ENCODE measurements around the gene SLC39A11.
"Not testable (repeated sequence)": the region's sequence is repeated elsewhere in the genome, so short reads cannot be mapped to it uniquely, and the experiment has no call there.

SLC39A11 gene

DNA sequence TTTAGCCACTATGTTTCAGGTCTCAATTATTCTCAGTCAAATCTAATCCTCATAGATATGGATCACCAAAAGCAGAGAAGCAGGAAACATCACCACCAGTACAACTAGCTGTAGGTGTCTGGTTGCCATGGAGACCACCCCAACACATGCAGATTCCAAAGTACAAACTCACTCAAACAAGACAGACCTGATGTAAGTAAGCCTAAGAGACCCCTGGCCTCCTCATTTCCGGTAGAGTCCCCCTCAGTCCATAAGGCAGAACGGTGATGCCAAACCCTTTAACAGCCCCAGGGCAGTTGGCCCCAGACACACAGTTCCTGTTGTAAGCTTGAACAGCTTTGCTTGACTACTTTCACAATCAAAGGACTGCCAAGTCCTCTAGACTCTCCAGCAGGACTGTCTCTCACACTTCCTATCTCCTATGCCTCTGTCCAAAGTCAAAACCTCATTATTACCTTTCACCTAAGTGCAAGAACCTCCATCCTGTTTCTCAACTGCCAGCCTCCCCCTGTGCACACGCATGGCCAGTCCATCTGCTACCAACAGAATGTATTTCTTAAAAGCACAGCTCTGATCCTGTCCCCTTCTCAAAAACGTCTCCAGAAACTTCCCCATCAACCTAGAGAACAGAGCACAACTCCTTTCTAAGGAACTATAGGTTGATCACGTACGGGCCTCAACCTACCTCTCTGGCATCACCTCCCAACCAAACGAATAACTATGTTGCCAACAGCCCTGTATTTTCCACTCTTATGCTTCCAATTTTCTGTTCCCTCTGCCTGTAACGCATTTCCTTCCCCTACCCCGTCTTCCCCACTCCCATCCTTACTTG lies 23.9 kb downstream of the SLC39A11 start:
- Histone ChIP-seq H3K79me1 (replicated peaks; ENCODE audit: low read length, poor library complexity, severe bottlenecking) (peaks cover 6% of the 10 kb centered on the region), H3K4ac (ENCODE audit: low read depth in 1 of 2, low read length in 2 of 2) (no peak overlapping the region), H2BK120ac (ENCODE audit: low read depth, low read length) (no peak overlapping the region), H3K18ac (ENCODE audit: low read depth in 1 of 2, low read length in 2 of 2) (peak overlapping the region in 1 of 2 experiments; percentile 63), H3K14ac (ENCODE audit: low read length in 2 of 2) (no peak overlapping the region), H2AFZ (ENCODE audit: low read depth, low read length) (no peak overlapping the region), H4K8ac (ENCODE audit: low read length) (no peak overlapping the region), H3K9me3 (ENCODE audit: control insufficient read depth, low read length) (no peaks in the 10 kb centered on the region), H3K4me1 (ENCODE audit: control insufficient read depth, insufficient read depth, low read depth, low read length) (peaks cover 8% of the 10 kb centered on the region), H2BK5ac (ENCODE audit: low read depth, low read length, poor library complexity, severe bottlenecking) (no peak overlapping the region), H2AK5ac (ENCODE audit: low read length, severe bottlenecking) (no peak overlapping the region), H3K9ac (ENCODE audit: low read length) (peak overlapping the region; percentile 45), H2BK12ac (ENCODE audit: low read length in 2 of 2) (no peak overlapping the region), H4K91ac (ENCODE audit: low read length) (no peak overlapping the region), H3K36me3 (ENCODE audit: control insufficient read depth in 1 of 2, insufficient read depth in 2 of 2, low read depth in 1 of 2, low read length in 2 of 2) (peaks cover 0 to 3% of the 10 kb centered on the region in 2 experiments), H3K27me3 (ENCODE audit: control insufficient read depth in 1 of 2, insufficient read depth in 1 of 2, low read length in 2 of 2) (no peaks in the 10 kb centered on the region), H3K4me2 (ENCODE audit: low read length, poor library complexity, severe bottlenecking) (no peak overlapping the region), H3K23ac (ENCODE audit: low read length in 2 of 2) (no peak overlapping the region), H3K4me3 (ENCODE audit: insufficient read depth in 1 of 2, low read depth in 1 of 2, low read length in 2 of 2) (no peak overlapping the region), H3K27ac (ENCODE audit: low read length, poor library complexity, severe bottlenecking) (no peak overlapping the region), H2BK15ac (ENCODE audit: low read depth, poor library complexity, severe bottlenecking) (no peak overlapping the region)
- WGBS, result 81% methylated on average over 9 of the region's 9 CpGs
- peak; percentile 92 for DNase-seq

- H2BK15ac ChIP-seq (ENCODE audit: low read depth, poor library complexity, severe bottlenecking); H3K14ac ChIP-seq (ENCODE audit: low read length in 2 of 2); H3K4me1 ChIP-seq (ENCODE audit: control insufficient read depth, insufficient read depth, low read depth, low read length); H3K4ac ChIP-seq (ENCODE audit: low read depth in 1 of 2, low read length in 2 of 2); H3K18ac ChIP-seq (ENCODE audit: low read depth in 1 of 2, low read length in 2 of 2); H2BK5ac ChIP-seq (ENCODE audit: low read depth, low read length, poor library complexity, severe bottlenecking); H4K8ac ChIP-seq (ENCODE audit: low read length); H4K91ac ChIP-seq (ENCODE audit: low read length); H3K9me3 ChIP-seq (ENCODE audit: control insufficient read depth, low read length); H3K9ac ChIP-seq (ENCODE audit: low read length); H3K36me3 ChIP-seq (ENCODE audit: control insufficient read depth in 1 of 2, insufficient read depth in 2 of 2, low read depth in 1 of 2, low read length in 2 of 2); H2BK120ac ChIP-seq (ENCODE audit: low read depth, low read length); H3K27ac ChIP-seq (ENCODE audit: low read length, poor library complexity, severe bottlenecking); H3K4me3 ChIP-seq (ENCODE audit: insufficient read depth in 1 of 2, low read depth in 1 of 2, low read length in 2 of 2); H3K27me3 ChIP-seq (ENCODE audit: control insufficient read depth in 1 of 2, insufficient read depth in 1 of 2, low read length in 2 of 2); H3K79me1 ChIP-seq (replicated peaks; ENCODE audit: low read length, poor library complexity, severe bottlenecking); H2BK12ac ChIP-seq (ENCODE audit: low read length in 2 of 2); H3K23ac ChIP-seq (ENCODE audit: low read length in 2 of 2); H3K4me2 ChIP-seq (ENCODE audit: low read length, poor library complexity, severe bottlenecking); H2AFZ ChIP-seq (ENCODE audit: low read depth, low read length); H2AK5ac ChIP-seq (ENCODE audit: low read length, severe bottlenecking): not testable (repeated sequence)
- DNase-seq, result peak; percentile 88
- WGBS, result 68% methylated on average over 2 of the region's 2 CpGs
These were observed 24.8 kb downstream of the SLC39A11 start for GRCh38 chr17:73067699-73068098.

- Histone ChIP-seq H2BK15ac (ENCODE audit: low read depth, poor library complexity, severe bottlenecking) (no peak overlapping the region), H3K9me3 (ENCODE audit: control insufficient read depth, low read length) (no peaks in the 10 kb centered on the region), H3K27ac (ENCODE audit: low read length, poor library complexity, severe bottlenecking) (no peak overlapping the region), H3K23ac (ENCODE audit: low read length in 2 of 2) (no peak overlapping the region), H3K4ac (ENCODE audit: low read depth in 1 of 2, low read length in 2 of 2) (peak overlapping the region in 1 of 2 experiments; percentile 48), H2BK120ac (ENCODE audit: low read depth, low read length) (no peak overlapping the region), H4K8ac (ENCODE audit: low read length) (peak overlapping the region; percentile 12), H3K14ac (ENCODE audit: low read length in 2 of 2) (no peak overlapping the region), H2BK5ac (ENCODE audit: low read depth, low read length, poor library complexity, severe bottlenecking) (no peak overlapping the region), H3K9ac (ENCODE audit: low read length) (no peak overlapping the region), H2BK12ac (ENCODE audit: low read length in 2 of 2) (peak overlapping the region; percentile 32 to 73), H3K18ac (ENCODE audit: low read depth in 1 of 2, low read length in 2 of 2) (peak overlapping the region in 1 of 2 experiments; percentile 49), H3K27me3 (ENCODE audit: control insufficient read depth in 1 of 2, insufficient read depth in 1 of 2, low read length in 2 of 2) (no peaks in the 10 kb centered on the region), H3K4me1 (ENCODE audit: control insufficient read depth, insufficient read depth, low read depth, low read length) (peaks cover 8% of the 10 kb centered on the region), H4K91ac (ENCODE audit: low read length) (no peak overlapping the region), H2AK5ac (ENCODE audit: low read length, severe bottlenecking) (no peak overlapping the region), H3K4me3 (ENCODE audit: insufficient read depth in 1 of 2, low read depth in 1 of 2, low read length in 2 of 2) (no peak overlapping the region), H3K36me3 (ENCODE audit: control insufficient read depth in 1 of 2, insufficient read depth in 2 of 2, low read depth in 1 of 2, low read length in 2 of 2) (no peaks in the 10 kb centered on the region), H3K4me2 (ENCODE audit: low read length, poor library complexity, severe bottlenecking) (no peak overlapping the region), H2AFZ (ENCODE audit: low read depth, low read length) (no peak overlapping the region), H3K79me1 (replicated peaks; ENCODE audit: low read length, poor library complexity, severe bottlenecking) (peaks cover 11% of the 10 kb centered on the region)
- WGBS, result 91% methylated on average over 3 of the region's 3 CpGs
- DNase-seq, result peak; percentile 9
These were observed 25.4 kb downstream of the SLC39A11 start for GRCh38 chr17:73067075-73067474.

DNA sequence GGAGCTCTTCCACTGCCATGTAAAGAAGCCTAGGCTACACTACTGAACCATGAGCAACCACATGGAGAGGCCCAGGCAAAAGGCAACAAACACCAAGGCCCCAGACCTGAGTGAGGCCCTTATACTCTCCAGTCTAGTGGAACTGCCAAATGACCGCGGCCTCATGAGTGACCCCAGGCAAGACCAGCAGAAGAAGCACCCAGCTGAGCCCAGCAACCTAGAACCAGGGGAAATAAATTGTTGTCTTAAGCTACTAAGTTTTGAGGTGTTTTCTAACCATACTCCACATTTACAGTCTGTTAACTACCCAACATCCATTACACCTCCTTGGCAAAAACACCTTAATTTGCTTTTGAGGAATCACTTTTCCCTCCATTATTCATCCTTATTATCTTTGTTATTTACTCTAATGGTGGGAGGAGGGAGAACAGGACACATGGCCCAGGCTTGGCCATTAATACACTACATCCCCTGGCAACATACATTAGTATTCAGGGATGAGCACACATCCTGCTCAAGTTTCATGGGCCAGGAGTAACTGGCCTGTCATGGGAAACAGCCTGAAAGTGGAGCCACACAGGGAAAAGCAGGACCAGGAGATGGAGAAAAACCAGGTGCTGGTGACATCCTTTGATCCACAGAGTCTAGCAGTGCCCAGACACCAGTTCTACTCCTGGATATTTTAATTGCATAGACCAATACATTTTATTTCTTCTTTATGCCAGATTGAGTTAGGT lies 26.2 kb downstream of the SLC39A11 start:
- Histone ChIP-seq H3K36me3 (ENCODE audit: control insufficient read depth in 1 of 2, insufficient read depth in 2 of 2, low read depth in 1 of 2, low read length in 2 of 2) (no peaks in the 10 kb centered on the region), H2AK5ac (ENCODE audit: low read length, severe bottlenecking) (no peak overlapping the region), H3K4ac (ENCODE audit: low read depth in 1 of 2, low read length in 2 of 2) (no peak overlapping the region), H2AFZ (ENCODE audit: low read depth, low read length) (no peak overlapping the region), H3K14ac (ENCODE audit: low read length in 2 of 2) (no peak overlapping the region), H3K9ac (ENCODE audit: low read length) (no peak overlapping the region), H2BK15ac (ENCODE audit: low read depth, poor library complexity, severe bottlenecking) (no peak overlapping the region), H3K79me1 (replicated peaks; ENCODE audit: low read length, poor library complexity, severe bottlenecking) (peaks cover 11% of the 10 kb centered on the region), H3K9me3 (ENCODE audit: control insufficient read depth, low read length) (no peaks in the 10 kb centered on the region), H3K4me2 (ENCODE audit: low read length, poor library complexity, severe bottlenecking) (no peak overlapping the region), H2BK12ac (ENCODE audit: low read length in 2 of 2) (no peak overlapping the region), H4K8ac (ENCODE audit: low read length) (no peak overlapping the region), H3K27me3 (ENCODE audit: control insufficient read depth in 1 of 2, insufficient read depth in 1 of 2, low read length in 2 of 2) (no peaks in the 10 kb centered on the region), H3K18ac (ENCODE audit: low read depth in 1 of 2, low read length in 2 of 2) (no peak overlapping the region), H2BK5ac (ENCODE audit: low read depth, low read length, poor library complexity, severe bottlenecking) (no peak overlapping the region), H3K4me1 (ENCODE audit: control insufficient read depth, insufficient read depth, low read depth, low read length) (peaks cover 8% of the 10 kb centered on the region), H3K27ac (ENCODE audit: low read length, poor library complexity, severe bottlenecking) (no peak overlapping the region), H2BK120ac (ENCODE audit: low read depth, low read length) (no peak overlapping the region), H3K4me3 (ENCODE audit: insufficient read depth in 1 of 2, low read depth in 1 of 2, low read length in 2 of 2) (no peak overlapping the region), H3K23ac (ENCODE audit: low read length in 2 of 2) (no peak overlapping the region), H4K91ac (ENCODE audit: low read length) (no peak overlapping the region)
- peak; percentile 16 for DNase-seq
- 100% methylated on average over 2 of the region's 2 CpGs for WGBS

Measured in mesenchymal stem cell (in vitro differentiated cells and primary cell).